Activated gamma-delta T cell treated with Interleukin-2 at 50 U/mL for 16 hours (primary cell): ENCODE measurements around the gene SMIM7.

Experiments
- DNase-seq: peaks from one replicate; pipeline ENCODE4 v3.0.0-alpha.2; 2020

SMIM7 gene

GRCh38 chr19:16620018-16620417 is 39.9 kb downstream of the SMIM7 start:
- DNase-seq = no peak

DNA sequence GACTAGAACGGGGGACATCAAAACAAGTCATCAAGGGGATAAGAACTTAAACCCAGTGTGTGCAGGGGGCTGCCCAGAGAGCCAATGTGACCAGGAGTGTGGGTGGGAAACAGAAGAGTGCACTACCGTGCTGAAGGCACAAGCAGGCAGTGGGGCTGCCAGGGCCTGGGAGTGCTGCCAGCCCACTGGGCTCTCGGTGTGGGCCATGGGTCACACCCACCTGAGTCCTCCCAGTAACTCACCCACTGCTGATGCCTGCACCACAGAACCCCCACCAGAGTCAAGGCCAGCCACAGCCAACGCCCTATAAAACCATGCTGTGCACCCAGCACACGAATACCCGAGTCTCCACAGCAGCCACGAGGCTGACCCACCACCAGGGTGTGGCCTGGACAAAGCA is 40.5 kb downstream of the SMIM7 start:
- DNase-seq = no peak

DNA sequence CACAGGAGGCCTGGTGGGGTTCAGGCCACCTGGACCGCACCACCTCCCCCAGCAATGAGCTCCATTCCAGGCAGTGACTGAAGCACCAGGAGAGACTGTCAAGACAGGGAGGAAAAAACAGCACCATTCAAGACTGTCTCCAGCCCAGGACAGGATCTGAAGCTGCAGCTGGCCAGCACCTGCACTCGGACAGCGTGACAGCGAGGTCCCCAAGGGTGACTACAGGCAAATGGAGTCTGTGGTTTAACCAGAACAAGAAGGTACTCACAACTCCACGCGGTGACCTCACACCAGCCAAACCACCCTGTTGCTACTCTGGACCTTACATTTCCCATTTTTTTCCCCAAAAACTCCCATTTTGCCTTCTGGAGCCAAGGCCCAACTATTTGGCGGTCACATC is 41.7 kb downstream of the SMIM7 start:
- no peak for DNase-seq

DNA sequence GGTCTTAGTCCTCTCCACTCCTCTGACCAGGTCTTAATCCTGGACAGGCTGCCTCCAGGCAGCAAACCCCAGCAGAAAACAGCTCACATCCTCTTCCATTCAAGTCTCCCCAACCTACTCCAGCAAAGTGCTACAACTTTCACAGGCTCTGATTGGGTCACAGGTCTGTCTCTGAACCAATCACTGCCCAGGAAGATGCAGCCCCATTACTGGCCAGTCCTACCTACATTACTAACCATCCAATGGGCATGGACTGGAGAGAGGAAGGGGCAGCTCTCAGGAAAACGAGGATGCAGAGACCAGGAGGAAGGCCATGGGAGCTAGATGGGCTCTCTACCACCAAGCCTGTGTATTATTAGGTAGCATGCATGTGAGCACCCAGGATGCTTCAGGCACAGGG is 44.1 kb downstream of the SMIM7 start:
- DNase-seq = no peak

DNA sequence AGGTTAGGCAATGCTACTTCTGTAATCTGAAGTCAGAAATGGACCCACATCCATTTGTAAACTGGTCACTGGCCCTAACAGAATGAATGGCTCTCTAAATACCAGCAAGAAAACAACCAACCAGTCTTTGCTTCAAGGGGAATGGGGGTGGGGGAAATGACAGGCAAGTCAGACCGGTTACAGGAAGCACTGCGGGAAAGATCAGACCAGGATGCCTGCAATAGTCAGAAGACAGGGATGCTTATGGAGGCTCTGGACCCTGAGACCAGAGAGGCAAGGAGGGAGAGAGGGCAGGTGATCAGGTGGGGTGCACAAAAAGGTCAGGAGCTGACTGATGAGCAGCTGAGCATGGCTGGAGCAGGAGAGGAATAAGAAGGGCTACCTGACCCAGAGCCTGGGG is 45.0 kb downstream of the SMIM7 start:
- DNase-seq = no peak

- no peak for DNase-seq
These were observed 46.1 kb downstream of the SMIM7 start for GRCh38 chr19:16613841-16614240.

- DNase-seq = no peak
These were observed 47.3 kb downstream of the SMIM7 start for GRCh38 chr19:16612636-16613035.

DNA sequence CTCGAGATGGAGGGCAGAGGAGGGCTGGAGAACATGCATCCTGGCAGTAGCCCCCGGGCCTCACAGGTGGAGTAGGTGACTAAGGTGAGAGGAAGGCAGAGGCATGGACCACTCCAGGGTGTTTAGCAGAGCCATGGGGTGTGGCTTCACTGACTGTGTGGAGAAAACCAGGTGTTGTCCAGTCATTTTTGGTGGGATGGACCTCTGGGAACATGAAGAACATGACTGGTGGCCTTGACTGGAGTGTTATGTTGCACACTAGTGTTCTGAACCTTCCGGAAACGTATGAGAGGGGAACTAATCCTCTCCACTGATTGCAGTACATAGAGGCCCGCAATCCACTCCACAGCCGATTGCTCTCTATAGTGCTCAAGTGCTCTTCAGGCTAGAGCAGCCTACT is 48.8 kb downstream of the SMIM7 start:
- DNase-seq = no peak

DNA sequence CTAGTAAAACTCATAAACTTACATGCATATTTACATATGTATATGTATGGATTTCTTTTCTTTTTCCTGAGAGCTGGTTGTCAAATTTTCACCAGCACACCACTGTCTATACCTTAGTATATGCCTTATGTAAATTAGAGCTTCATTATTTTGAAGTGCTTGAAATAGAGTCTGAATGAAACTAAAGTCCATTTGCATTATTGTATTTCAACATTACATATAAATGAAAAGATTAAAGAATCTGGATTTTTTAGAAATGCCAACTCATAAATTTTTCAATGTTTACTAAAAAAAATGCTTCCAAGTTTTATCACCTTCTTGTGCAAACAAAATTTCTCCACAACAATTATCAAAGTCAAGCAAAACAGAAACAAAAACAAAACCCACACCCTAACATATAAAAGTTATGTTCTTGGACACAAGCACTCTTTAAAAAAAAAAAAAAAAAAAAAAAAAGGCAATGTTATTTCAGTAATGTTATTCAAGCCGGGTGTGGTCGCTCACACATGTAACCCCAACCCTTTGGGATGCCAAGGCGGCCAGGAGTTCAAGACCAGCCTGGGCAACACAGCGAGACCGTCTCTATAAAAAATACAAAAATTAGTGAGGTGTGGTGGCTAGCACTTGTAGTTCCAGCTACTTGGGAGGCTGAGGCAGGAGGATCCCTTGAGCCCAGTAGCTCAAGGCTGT is 50.3 kb downstream of the SMIM7 start:
- DNase-seq = no peak

GRCh38 chr19:16608290-16608739 is 51.6 kb downstream of the SMIM7 start:
- DNase-seq = no peak

- DNase-seq = no peak
These were observed 52.1 kb downstream of the SMIM7 start for GRCh38 chr19:16607819-16608218.

DNA sequence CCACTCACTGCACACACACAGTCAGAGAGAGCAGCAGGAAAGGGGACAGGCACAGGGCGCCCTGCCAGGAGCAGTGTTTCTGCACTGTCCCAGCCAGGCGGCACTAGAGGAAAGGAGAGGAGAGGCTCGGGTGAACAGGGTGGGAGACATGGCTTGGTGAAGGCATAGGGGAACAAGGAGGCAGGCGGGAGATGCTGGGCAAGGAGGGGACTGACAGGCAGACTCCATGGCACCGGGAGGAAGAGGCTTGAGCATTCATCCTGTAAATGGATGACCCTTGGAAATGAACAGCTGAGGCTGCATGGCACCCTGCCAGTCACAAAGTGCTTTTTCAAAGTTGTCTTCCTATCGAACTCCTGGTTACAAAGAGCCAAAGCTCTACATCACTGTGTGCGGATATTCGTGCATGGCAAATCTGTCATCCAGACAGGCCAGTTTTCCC is 54.4 kb downstream of the SMIM7 start:
- no peak for DNase-seq

GRCh38 chr19:16605115-16605514 is 54.8 kb downstream of the SMIM7 start:
- DNase-seq = no peak

DNA sequence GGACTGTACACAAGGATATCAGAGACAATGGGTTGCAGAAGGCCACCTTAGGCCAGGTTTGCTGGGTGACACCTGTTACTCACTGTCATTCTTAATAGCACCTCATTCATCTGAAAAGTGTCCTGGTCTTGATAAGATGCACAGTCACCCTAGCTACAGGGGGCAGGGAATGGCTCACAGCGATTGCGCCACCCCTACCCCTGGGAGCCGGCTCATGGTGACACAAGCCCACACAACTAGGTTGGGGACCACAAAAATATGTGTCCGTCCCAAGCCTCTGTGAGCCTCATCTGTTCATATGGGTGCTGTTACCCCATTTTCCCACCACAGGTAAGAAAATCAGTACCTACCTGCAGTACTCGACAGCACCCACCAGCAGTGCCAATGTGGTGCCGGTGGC is 55.3 kb downstream of the SMIM7 start:
- no peak for DNase-seq

GRCh38 chr19:16603090-16603489 is 56.9 kb downstream of the SMIM7 start:
- no peak for DNase-seq

DNA sequence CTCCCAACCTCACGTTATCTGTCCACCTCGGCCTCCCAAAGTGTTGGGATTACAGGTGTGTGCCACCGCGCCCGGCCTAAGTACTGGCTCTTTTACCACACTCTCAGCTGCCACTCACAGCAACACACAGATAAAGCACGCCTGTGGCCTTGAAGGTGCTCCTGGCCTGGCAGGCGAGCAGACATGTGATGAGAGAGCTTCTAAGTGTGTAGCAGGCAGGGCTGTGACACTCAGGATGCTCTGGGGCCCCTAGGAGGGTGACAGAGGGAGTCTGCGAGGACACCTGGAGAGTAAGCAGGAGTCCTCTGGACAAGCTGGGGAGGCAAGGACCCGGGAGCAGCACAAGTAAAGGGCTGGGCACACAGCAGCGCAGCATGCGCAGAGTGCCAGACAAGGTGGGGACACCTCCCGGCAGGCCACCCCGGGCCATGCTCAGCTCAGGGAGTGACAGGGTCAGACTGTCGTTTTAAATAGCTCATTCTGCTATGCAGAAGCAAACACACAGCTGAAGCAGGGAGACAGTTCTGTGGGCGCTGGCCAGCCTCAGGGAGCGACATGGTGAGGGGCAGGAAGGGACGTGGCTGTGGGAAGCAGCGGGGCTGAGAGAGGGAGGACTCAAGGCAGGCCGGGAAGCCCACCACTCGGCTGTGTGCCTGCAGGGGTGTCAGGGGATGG is 58.4 kb downstream of the SMIM7 start:
- DNase-seq = no peak

GRCh38 chr19:16600824-16601223 is 59.1 kb downstream of the SMIM7 start:
- no peak for DNase-seq

- no peak for DNase-seq
These were observed 60.1 kb downstream of the SMIM7 start for GRCh38 chr19:16599655-16600346.

- no peak for DNase-seq
These were observed 61.1 kb downstream of the SMIM7 start for GRCh38 chr19:16598848-16599247.

GRCh38 chr19:16596399-16596798 is 63.5 kb downstream of the SMIM7 start:
- DNase-seq = no peak
